GM10266 (cell line): ENCODE measurements around the gene KIFC3.

Experiments
- DNase-seq: peaks from one replicate; pipeline ENCODE4 v3.0.0; 2012; ENCODE audit errors: extremely low spot score
- CTCF ChIP-seq: IDR thresholded peaks from 2 replicates; pipeline ENCODE4 v1.5.1; 2012; ENCODE audit warnings: mild to moderate bottlenecking, low read depth; ENCODE audit not compliant: control insufficient read depth, insufficient read depth; ENCODE audit errors: missing control alignments

The KIFC3 gene

GRCh38 chr16:57728336-57729181, 73.7 kb downstream of the KIFC3 start:
- DNase-seq, result no peak
- TF ChIP-seq CTCF, result no peak

- DNase-seq, result no peak
- no peak for TF ChIP-seq CTCF
These were observed 74.7 kb downstream of the KIFC3 start for GRCh38 chr16:57727610-57728009.

- no peak for TF ChIP-seq CTCF
- DNase-seq, result no peak
These were observed 75.8 kb downstream of the KIFC3 start for GRCh38 chr16:57726433-57726947.

- TF ChIP-seq CTCF, result no peak
- DNase-seq, result no peak
These were observed 76.3 kb downstream of the KIFC3 start for GRCh38 chr16:57725976-57726375.

- no peak for TF ChIP-seq CTCF
- no peak for DNase-seq
These were observed 76.7 kb downstream of the KIFC3 start for GRCh38 chr16:57725554-57725953.

GRCh38 chr16:57725151-57725550, 77.1 kb downstream of the KIFC3 start:
- no peak for TF ChIP-seq CTCF
- DNase-seq, result no peak

- no peak for DNase-seq
- no peak for TF ChIP-seq CTCF
These were observed 77.8 kb downstream of the KIFC3 start for GRCh38 chr16:57724531-57724930.
